Stimulated activated CD4-positive, alpha-beta T cell treated with anti-CD3 and anti-CD28 coated beads, Interleukin-2, amount 100 ng/mL, for 24 hours (primary cell): ENCODE data around the gene CFAP43.

Experiments used
- DNase-seq, 2 donors: peaks; one replicate each; pipeline ENCODE4 v3.0.0-alpha.2; 2020

CFAP43 gene

GRCh38 chr10:104090611-104091010 lies 141.6 kb downstream of the CFAP43 start:
- no peak for DNase-seq

GRCh38 chr10:104089621-104090020 lies 142.5 kb downstream of the CFAP43 start:
- no peak for DNase-seq

DNA sequence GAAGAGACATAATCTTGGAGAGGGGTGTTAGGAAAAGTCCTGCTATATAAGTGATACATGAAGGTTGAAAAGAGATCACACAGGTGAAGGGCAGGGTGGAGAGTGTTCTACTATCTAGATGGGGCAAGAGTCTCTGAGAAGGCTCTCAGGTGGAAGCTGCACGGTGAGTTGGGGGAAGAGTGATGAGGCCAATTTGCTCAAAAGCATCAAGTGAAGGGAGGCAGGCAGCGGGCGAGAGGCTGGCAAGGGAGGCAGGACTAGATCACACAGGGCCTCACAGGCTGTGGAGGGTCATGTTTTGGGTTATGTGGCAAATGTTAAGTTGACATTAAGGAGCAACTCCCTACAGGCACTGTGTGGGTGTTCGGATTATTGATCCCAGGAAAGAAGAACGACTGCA lies 143.9 kb downstream of the CFAP43 start:
- DNase-seq = no peak

GRCh38 chr10:104085801-104086400 lies 146.3 kb downstream of the CFAP43 start, which contains the start of gene COL17A1:
Gene COL17A1, minus strand, starts transcription at chr10:104085880. Its CDS starts 5,207 bp downstream, at chr10:104080673.
- no peak for DNase-seq

- no peak for DNase-seq
Observed at GRCh38 chr10:104084482-104085142, 147.6 kb downstream of the CFAP43 start.

GRCh38 chr10:104081998-104082397 lies 150.2 kb downstream of the CFAP43 start:
- no peak for DNase-seq

GRCh38 chr10:104080762-104081161 lies 151.4 kb downstream of the CFAP43 start:
- DNase-seq = peak in 1 of 2 donors; percentile 6
